MM.1S (cell line): Measurements from ENCODE around the gene PRKG1.

ENCODE experiments used
- CTCF ChIP-seq: fragments of 300-600 bp; sonication (generic); IDR thresholded peaks from 2 replicates; pipeline ENCODE4 v1.5.1; 2016; ENCODE audit warnings: antibody characterized with exemption, low read length, mixed read lengths
- EZH2 ChIP-seq: fragments of 300-600 bp; sonication (generic); optimal IDR thresholded peaks from 2 replicates; pipeline ENCODE3; 2017; ENCODE audit warnings: low read depth, mild to moderate bottlenecking, antibody characterized with exemption, low read length, mixed read lengths

GRCh38 chr10:51377932-51378599 is 303.8 kb downstream of the PRKG1 start:
- TF ChIP-seq CTCF (no peak), EZH2 (no peak)
